CD4-positive, alpha-beta T cell treated with Interleukin-12 subunit alpha and Interleukin-12 subunit beta, for 1 hour (primary cell): ENCODE measurements around the gene IGLL5.
"Not testable (repeated sequence)": the region's sequence is repeated elsewhere in the genome, so short reads cannot be mapped to it uniquely, and the experiment has no call there.

ENCODE experiments used
- DNase-seq: peaks from one replicate; pipeline ENCODE4 v3.0.0-alpha.2; 2020

IGLL5 gene

GRCh38 chr22:22916215-22916951 lies 28.8 kb downstream of the IGLL5 start:
- no peak for DNase-seq

GRCh38 chr22:22916952-22917290 lies 29.3 kb downstream of the IGLL5 start:
- no peak for DNase-seq

DNA sequence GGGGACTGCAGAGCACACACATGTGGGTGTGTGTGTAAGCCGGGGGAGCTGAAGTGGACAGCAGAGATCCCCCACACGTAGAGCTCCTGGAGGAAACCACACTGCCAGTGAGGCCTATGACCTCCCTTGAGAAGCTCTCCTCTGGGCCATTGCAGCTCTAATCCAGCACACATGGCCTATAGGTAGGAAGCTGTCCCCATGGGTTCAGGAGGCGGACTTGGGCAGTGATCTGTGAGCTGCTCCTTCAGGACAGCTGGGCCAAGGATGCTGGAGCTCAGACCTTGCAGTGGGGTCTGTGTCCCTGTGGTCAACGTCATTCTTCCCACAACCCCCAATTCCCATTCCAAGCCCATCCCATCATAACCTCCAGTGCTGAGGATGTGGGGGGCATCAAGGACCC lies 29.8 kb downstream of the IGLL5 start:
- no peak for DNase-seq

DNA sequence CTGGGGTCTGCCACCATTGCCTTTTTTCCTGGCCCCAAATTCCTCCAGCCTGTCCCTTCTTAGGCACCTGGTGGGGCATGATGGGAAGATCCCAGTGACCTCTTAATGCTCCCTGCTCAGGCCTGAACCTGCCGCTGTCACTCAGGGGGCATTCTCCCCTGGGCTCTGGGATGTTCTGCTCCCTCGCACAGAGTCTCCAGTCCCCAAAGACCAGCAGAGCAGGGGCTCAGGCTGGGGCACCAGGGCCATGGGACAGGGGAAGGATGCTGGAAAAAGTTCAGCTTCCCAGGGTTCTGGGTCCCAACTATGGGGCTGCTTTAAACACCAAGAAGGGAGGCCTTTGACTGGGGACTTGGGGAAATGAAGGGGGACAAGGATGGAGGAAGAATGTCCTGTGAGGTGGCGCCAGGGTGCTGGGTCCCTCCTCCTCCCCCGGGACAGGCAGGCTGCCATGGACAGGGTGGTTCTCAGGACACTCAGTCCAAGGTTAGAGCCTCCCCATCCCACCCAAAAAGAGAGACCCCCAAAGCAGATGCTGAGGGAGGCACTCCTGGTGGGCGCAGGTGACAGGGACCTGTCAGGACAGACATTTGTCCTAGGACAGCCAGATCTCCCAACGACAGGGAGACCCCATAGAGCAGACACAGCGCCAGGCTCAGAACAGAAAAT lies 30.8 kb downstream of the IGLL5 start:
- DNase-seq = no peak

GRCh38 chr22:22919041-22919440 lies 31.4 kb downstream of the IGLL5 start:
- no peak for DNase-seq

DNA sequence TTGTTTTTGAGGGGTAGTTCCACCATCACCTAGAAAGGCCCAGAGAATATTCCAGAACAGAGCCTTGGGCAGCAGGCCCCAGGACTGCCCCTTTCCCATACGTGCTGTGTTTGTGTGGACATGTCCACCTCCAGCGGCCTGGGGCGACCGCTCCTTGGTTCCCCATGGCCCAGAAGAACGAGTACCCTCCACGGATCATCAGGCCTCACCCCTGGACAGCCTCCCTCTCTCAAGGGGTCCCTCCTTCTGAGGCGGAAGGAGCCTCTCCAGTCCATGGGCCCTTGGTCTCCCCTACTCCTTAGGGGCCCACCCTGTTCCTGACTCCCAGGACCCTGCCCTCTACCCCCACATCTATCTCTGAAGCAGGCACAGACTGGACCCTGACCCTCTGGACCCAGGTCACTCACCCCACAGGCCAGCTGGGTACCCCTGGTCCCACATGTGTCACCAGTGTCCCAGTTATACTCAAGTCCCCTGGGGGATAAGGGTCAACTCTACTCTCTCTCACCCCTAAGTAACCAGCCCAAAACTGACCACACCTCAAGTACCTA lies 32.6 kb downstream of the IGLL5 start:
- no peak for DNase-seq

- DNase-seq = no peak
Measured at GRCh38 chr22:22920910-22921550, 33.4 kb downstream of the IGLL5 start.

DNA sequence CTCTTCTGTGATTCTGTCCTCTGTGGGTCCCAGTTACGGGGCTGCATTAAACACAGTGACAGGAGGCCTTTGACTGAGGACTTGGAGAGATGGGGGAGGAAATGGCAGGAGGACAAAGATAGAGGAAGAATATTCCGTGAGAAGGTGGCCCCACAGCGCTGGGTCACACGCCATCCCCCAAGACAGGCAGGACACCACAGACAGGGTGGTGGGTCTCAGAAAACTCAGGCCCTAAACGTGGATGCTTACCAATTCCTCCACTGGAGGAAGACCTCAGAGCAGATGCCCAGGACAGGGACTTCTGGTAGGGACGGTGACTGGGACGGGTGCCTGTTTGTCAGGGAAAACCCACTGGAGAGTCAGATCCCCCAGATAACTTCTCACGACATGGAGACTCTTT lies 34.0 kb downstream of the IGLL5 start:
- DNase-seq = no peak

- not testable (repeated sequence) for DNase-seq
Measured at GRCh38 chr22:22922092-22922953, 34.7 kb downstream of the IGLL5 start.

GRCh38 chr22:22922954-22923319 lies 35.3 kb downstream of the IGLL5 start:
- DNase-seq = no peak

- DNase-seq = no peak
Measured at GRCh38 chr22:22923379-22923778, 35.8 kb downstream of the IGLL5 start.

DNA sequence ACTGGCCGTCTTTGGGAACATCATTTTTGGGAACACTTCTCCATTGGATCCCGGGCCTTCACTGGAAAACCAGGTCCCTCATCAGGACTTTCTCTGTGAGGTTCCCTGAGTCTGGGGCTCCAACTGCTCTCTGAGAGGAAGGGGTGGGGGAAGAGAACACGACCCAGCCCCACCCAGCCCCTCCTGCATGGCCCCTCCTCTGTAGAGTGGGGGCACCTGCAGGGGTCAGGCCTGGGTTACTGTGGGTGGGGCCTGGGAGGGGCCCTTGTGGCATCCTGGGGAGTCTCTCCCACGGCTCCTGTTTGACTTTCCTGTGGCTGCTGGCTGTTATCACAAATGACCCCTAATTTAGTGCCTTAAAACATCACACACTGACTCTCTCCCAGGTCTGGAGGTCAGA lies 36.3 kb downstream of the IGLL5 start:
- DNase-seq = no peak

DNA sequence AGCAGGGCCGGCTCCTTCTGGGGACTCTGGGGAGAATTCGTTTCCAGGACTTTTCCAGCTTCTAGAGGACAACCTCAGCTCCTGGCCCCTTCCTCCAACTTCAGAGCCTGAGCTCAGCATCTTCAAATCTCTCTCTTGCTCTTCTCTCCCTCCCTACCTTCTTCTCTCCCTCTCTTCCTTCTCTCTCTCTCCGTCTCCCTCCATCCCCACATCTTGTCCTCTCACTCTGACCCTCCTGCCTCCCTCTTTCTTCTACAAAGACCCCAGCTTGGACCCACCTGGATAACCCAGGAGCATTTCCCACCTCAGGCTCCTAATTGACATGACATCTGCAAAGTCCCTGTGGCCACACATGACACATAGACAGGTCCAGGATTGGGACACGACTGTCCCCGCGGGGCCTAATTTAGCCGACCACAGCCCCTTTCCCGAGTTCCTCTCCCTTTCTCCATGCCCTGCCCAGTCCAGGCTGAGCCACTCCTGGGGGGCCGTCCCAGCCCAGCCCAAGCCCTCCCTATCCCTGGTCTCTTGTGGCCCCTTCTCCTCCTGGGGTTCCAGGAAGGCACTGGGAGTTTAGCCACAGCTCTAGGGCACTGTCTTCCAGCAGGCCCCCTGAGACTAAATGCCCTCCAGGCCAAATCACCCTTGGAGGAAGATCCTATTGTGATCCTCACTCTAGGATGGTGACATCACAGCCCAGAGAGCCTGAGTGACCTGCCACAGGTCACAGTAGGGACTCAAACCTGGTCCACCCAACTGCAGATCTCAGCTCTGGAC lies 36.9 kb downstream of the IGLL5 start:
- DNase-seq = no peak

- DNase-seq = no peak
Measured at GRCh38 chr22:22925146-22925804, 37.7 kb downstream of the IGLL5 start.

DNA sequence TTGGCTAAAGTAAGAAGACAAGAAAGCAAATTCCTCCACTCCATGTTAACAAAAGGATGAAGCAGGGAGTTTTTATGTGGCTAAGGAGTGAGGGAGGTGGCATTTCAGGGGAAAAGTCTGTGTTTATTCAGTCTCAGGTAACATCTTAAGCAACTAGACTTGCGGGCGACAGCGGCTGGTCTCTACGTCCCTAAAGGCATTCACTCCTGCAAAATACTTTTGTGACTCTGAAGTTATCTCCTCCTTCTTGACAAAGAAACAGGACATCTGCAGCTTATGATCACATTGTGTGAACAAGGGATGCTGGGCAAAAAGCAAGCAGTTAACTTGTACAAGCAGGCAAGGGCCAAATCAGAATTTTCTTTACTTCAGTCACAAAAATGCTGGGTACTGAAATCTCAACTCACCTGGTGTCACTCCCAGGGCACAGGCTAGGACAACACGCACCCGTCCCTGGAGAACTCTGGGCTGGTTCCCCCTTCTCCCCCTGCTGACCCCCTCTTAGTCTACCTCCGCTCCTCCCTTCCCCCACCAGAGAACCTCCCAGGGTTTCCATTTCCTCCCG lies 38.3 kb downstream of the IGLL5 start:
- no peak for DNase-seq

DNA sequence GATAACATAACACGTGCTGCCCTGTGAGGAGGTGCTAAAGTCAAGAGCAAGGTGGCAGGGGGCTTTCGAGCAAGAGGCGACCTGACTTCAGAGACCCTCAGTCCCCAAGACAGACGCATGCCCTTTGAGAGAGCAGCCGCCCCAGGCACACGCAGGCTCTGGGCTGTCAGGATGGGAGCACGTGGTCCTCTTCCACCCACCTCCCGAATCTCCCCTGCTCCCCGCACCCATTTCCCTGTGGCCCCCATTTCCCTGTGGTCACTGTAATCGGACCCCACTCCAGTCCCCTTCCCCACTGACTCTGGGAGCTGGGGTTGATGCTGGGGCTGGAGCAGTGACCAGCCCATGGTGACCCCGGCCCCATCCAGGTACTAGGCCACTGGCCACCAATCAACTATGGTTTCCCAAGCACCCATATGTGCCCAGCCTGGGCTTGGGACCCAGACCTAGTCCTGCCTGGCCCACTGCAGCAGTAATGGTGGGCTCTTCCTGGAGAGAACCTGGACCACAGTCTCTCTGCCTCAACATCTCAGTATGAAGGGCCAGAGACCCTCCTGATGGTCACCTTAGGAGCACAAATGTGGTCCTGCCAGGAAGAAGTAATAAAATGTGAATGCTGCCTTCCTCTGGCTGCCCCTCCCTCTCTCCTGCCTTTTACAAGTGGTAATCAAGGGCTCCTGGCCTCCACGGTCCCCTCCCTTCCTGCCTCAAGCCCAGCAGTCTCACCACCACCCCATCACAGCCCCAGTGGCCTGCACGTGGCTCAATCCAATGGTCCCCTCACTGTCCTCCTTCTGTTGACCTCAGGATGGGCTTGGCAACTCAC lies 39.0 kb downstream of the IGLL5 start:
- no peak for DNase-seq

GRCh38 chr22:22927196-22927887 lies 39.7 kb downstream of the IGLL5 start:
- no peak for DNase-seq

DNA sequence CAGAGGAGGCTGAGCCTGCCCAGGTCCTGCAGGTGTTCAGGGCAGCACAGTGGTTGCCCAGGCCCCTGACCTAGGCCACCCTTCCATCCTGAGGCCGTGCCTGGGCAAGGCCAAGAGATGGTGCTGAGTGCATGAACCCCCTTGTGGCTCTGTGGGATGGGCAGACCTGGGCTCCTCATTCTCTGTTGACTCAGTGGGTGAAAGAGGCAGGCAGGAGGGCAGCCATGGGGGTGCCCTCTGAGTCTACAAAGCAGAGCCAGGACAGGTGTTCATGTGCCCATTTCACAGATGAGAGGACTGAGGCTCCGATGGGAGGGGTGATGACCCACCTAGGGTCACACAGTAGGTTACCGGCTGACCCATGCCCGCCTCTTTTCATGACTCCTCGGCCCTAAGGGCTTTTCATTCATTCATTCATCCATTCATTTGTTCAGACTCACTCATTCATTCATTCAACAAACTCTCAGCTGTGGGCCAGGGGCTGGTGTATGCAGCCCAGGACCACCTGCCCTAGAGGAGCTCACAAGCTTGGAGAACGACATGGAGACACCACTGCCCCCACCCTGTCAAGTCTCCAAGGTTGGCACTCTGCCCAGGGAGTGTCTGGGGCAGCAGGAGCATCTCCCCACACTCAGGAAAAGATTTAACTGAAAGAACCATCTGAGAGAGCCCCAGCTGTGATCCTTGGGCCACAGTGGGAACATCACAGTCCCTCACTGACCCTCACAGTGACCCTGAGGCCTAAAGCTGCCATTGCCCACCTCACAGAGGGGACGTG lies 40.5 kb downstream of the IGLL5 start:
- DNase-seq = no peak
